ENCODE measurements around the gene USP14. TPM values are rescaled to one million over a fixed set of nuclear protein-coding genes. Genes with fewer than 3 reads are reported as not detected.

USP14 gene
- total and polyA plus RNA-seq, 7 donors, result 11.4 to 40.7 (median 27.8) TPM

GRCh38 chr18:183769-184168 lies 25.4 kb downstream of the USP14 start:
- intact Hi-C loops (cut with DNase I), result no loop called here
- Histone ChIP-seq H3K27ac (no peak overlapping the region), H3K36me3 (peaks cover 0 to 31% (median 12%) of the 10 kb centered on the region in 4 donors), H3K4me1 (peaks cover 0 to 10% (median 9%) of the 10 kb centered on the region in 4 donors), H3K4me3 (no peak overlapping the region), H3K27me3 (no peaks in the 10 kb centered on the region), H3K9me3 (no peaks in the 10 kb centered on the region)
- no peak for TF ChIP-seq CTCF (IDR thresholded peaks at IDR 0.05)
- TF ChIP-seq POLR2A (IDR thresholded peaks at IDR 0.05), result no peak
- no peak for TF ChIP-seq EP300 (IDR thresholded peaks at IDR 0.05)
- no peak for TF ChIP-seq POLR2AphosphoS5 (IDR thresholded peaks at IDR 0.05)
- WGBS, 2 donors, result 84 to 95% methylated on average over 1 of the region's 1 CpG
- DNase-seq, result no peak

- DNase-seq, result no peak
- Histone ChIP-seq H3K36me3 (peaks cover 0 to 10% (median 4%) of the 10 kb centered on the region in 4 donors), H3K4me3 (no peak overlapping the region), H3K27ac (no peak overlapping the region), H3K27me3 (no peaks in the 10 kb centered on the region), H3K9me3 (no peaks in the 10 kb centered on the region), H3K4me1 (peaks cover 0 to 2% (median under 1%) of the 10 kb centered on the region in 4 donors)
- no peak for TF ChIP-seq POLR2AphosphoS5 (IDR thresholded peaks at IDR 0.05)
- TF ChIP-seq CTCF (IDR thresholded peaks at IDR 0.05), result no peak
- no peak for TF ChIP-seq EP300 (IDR thresholded peaks at IDR 0.05)
- TF ChIP-seq POLR2A (IDR thresholded peaks at IDR 0.05), result no peak
- WGBS, 2 donors, result 87 to 95% methylated on average over 5 of the region's 5 CpGs
- intact Hi-C loops (cut with DNase I), result no loop called here
Observed at GRCh38 chr18:189254-189653, 30.9 kb downstream of the USP14 start.

GRCh38 chr18:191725-192124 lies 33.4 kb downstream of the USP14 start:
- no peaks in the 10 kb centered on the region for H3K9me3 ChIP-seq
- WGBS, 2 donors, result 96% methylated on average over 1 of the region's 1 CpG
- H3K27me3 ChIP-seq, result no peaks in the 10 kb centered on the region
- H3K36me3 ChIP-seq, result peaks cover 0 to 13% (median under 1%) of the 10 kb centered on the region in 4 donors
- H3K4me3 ChIP-seq, result no peak overlapping the region
- no peaks in the 10 kb centered on the region for H3K4me1 ChIP-seq
- no peak overlapping the region for H3K27ac ChIP-seq
- TF ChIP-seq POLR2AphosphoS5 (IDR thresholded peaks at IDR 0.05) (no peak), EP300 (IDR thresholded peaks at IDR 0.05) (no peak), CTCF (IDR thresholded peaks at IDR 0.05) (no peak), POLR2A (IDR thresholded peaks at IDR 0.05) (no peak)
- intact Hi-C loops (cut with DNase I), result no loop called here
- DNase-seq, result no peak

- no peaks in the 10 kb centered on the region for H3K9me3 ChIP-seq
- peaks cover 0 to 22% (median 5%) of the 10 kb centered on the region in 4 donors for H3K36me3 ChIP-seq
- no peak for TF ChIP-seq EP300 (IDR thresholded peaks at IDR 0.05)
- TF ChIP-seq POLR2A (IDR thresholded peaks at IDR 0.05), result no peak
- no peak for TF ChIP-seq POLR2AphosphoS5 (IDR thresholded peaks at IDR 0.05)
- TF ChIP-seq CTCF (IDR thresholded peaks at IDR 0.05), result no peak
- no peaks in the 10 kb centered on the region for H3K4me1 ChIP-seq
- no peak for DNase-seq
- intact Hi-C loops (cut with DNase I), result no loop called here
- H3K27me3 ChIP-seq, result no peaks in the 10 kb centered on the region
- H3K27ac ChIP-seq, result no peak overlapping the region
- no peak overlapping the region for H3K4me3 ChIP-seq
- WGBS, 2 donors, result 94 to 96% methylated on average over 7 of the region's 7 CpGs
Observed at GRCh38 chr18:192801-193200, 34.4 kb downstream of the USP14 start.

GRCh38 chr18:195651-196050 lies 37.3 kb downstream of the USP14 start:
- DNase-seq, result no peak
- H3K36me3 ChIP-seq, result peaks cover 5 to 50% (median 9%) of the 10 kb centered on the region in 4 donors
- intact Hi-C loops (cut with DNase I), result no loop called here
- H3K9me3 ChIP-seq, result no peaks in the 10 kb centered on the region
- H3K27me3 ChIP-seq, result no peaks in the 10 kb centered on the region
- no peak overlapping the region for H3K4me3 ChIP-seq
- no peaks in the 10 kb centered on the region for H3K4me1 ChIP-seq
- TF ChIP-seq POLR2A (IDR thresholded peaks at IDR 0.05), result no peak
- TF ChIP-seq CTCF (IDR thresholded peaks at IDR 0.05), result no peak
- TF ChIP-seq POLR2AphosphoS5 (IDR thresholded peaks at IDR 0.05), result no peak
- no peak for TF ChIP-seq EP300 (IDR thresholded peaks at IDR 0.05)
- 93 to 100% methylated on average over 1 of the region's 1 CpG for WGBS, 2 donors
- no peak overlapping the region for H3K27ac ChIP-seq
